A673 (cell line): ENCODE results near the gene PCED1B. TPM values are rescaled to one million over a fixed set of nuclear protein-coding genes. Genes with fewer than 3 reads are reported as not detected.

Experiments used
- BruUV-seq: library from RNA; stranded (reverse); fragments of 400-500 nt; replicated peaks from 2 replicates; lab custom pipeline; 2021; lab: Mats Ljungman, UMichigan
- CTCF ChIA-PET: fragments of 300-600 bp; sonication (Branson Sonifier 250); formaldehyde crosslinking; loops from one replicate; lab custom pipeline; 2022; ENCODE audit warnings: antibody characterized with exemption; lab: Charles Lee
- POLR2A ChIA-PET: fragments of 300-600 bp; sonication (Branson Sonifier 250); formaldehyde crosslinking; loops from one replicate; lab custom pipeline; 2022; ENCODE audit warnings: antibody characterized with exemption; ENCODE audit not compliant: low non-redundant PET; lab: Charles Lee
- DNase-seq: peaks from one replicate; pipeline ENCODE4 v3.0.0-alpha.2; 2015; ENCODE audit warnings: low spot score
- H3K27ac ChIP-seq: fragments of 200-600 bp; sonication (generic); 2 replicates; pipeline ENCODE4 v1.5.1; 2016; ENCODE audit warnings: mixed run types, low read depth, mild to moderate bottlenecking, mixed read lengths, antibody characterized with exemption, low read length; ENCODE audit not compliant: poor library complexity, severe bottlenecking
- H3K27me3 ChIP-seq: fragments of 200-600 bp; sonication (generic); replicated peaks from 2 replicates; pipeline ENCODE4 v1.6.1; 2017; ENCODE audit warnings: mixed run types, low read depth, mild to moderate bottlenecking, mixed read lengths, antibody characterized with exemption, low read length; ENCODE audit not compliant: insufficient read depth, poor library complexity
- H3K36me3 ChIP-seq: fragments of 200-600 bp; sonication (generic); 2 replicates; pipeline ENCODE4 v1.6.1; 2016; ENCODE audit warnings: mixed run types, mild to moderate bottlenecking, mixed read lengths, antibody characterized with exemption, low read length; ENCODE audit not compliant: insufficient read depth, poor library complexity, severe bottlenecking
- H3K4me1 ChIP-seq: fragments of 200-600 bp; sonication (generic); 2 replicates; pipeline ENCODE4 v1.6.1; 2017; ENCODE audit warnings: mixed run types, mild to moderate bottlenecking, mixed read lengths, antibody characterized with exemption, low read length; ENCODE audit not compliant: insufficient read depth, poor library complexity, severe bottlenecking
- H3K4me3 ChIP-seq: fragments of 200-600 bp; sonication (generic); 2 replicates; pipeline ENCODE4 v1.5.1; 2016; ENCODE audit warnings: low read depth, mixed run types, mild to moderate bottlenecking, mixed read lengths, low read length; ENCODE audit not compliant: poor library complexity, severe bottlenecking
- H3K9me3 ChIP-seq: fragments of 200-600 bp; sonication (generic); 2 replicates; pipeline ENCODE4 v1.6.1; 2016; ENCODE audit warnings: mixed run types, low read depth, mild to moderate bottlenecking, mixed read lengths, antibody characterized with exemption, low read length; ENCODE audit not compliant: poor library complexity, severe bottlenecking
- EZH2 ChIP-seq: fragments of 200-600 bp; sonication (generic); IDR thresholded peaks from 2 replicates; pipeline ENCODE4 v1.6.1; 2017; ENCODE audit warnings: borderline replicate concordance, low read depth, mild to moderate bottlenecking, mixed read lengths, antibody characterized with exemption, low read length; ENCODE audit not compliant: poor library complexity, severe bottlenecking
- intact Hi-C: fragments of 100-400 bp; cut with micrococcal nuclease; formaldehyde crosslinking; loops from one replicate; pipeline ENCODE4 v1.10.0; 2022; ENCODE audit not compliant: unreplicated experiment
- total RNA-seq: library from RNA; stranded (reverse); gene quantifications from 2 replicates; pipeline ENCODE4 v1.2.3, GENCODE V29; 2021
- TF ChIP-seq, protein P1 (sequence below): fragments of 300-800, 200-600 bp; sonication (generic); conservative IDR thresholded peaks from 2 replicates; pipeline ENCODE4 v1.5.1; 2017; ENCODE audit warnings: low read depth, mild to moderate bottlenecking, antibody characterized with exemption, low read length, moderate library complexity, mixed read lengths

PCED1B gene
- total RNA-seq, 1 experiment from 2014 or later: 3.1 TPM

DNA sequence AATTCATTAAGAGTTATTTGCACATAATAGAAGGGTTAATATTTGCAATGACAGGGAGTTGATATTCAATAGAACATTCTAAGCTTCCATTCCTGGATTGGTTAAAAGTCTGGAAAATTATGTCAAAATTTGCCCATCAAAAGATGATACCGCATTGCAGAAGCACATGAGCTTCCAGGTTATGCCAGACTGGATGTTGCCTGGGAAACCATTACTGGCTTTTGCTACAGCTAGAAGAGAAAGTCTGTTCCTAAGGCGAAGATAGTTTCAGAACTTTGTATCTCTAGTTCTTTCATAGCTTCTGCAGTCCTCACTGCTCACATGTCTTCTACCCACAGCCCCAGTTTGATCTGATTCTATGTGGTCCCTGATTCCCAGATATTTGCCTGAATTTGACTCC lies 122.8 kb downstream of the PCED1B start:
- POLR2A ChIA-PET: no interaction called here
- Histone ChIP-seq H3K36me3 (no peaks in the 10 kb centered on the region), H3K4me3 (no peak overlapping the region), H3K27ac (no peak overlapping the region), H3K4me1 (no peaks in the 10 kb centered on the region), H3K27me3 (no peaks in the 10 kb centered on the region), H3K9me3 (no peaks in the 10 kb centered on the region)
- no peak for DNase-seq
- intact Hi-C loops: no loop called here
- CTCF ChIA-PET: no interaction called here
- TF ChIP-seq EZH2: no peak
- TF ChIP-seq, protein P1, sequence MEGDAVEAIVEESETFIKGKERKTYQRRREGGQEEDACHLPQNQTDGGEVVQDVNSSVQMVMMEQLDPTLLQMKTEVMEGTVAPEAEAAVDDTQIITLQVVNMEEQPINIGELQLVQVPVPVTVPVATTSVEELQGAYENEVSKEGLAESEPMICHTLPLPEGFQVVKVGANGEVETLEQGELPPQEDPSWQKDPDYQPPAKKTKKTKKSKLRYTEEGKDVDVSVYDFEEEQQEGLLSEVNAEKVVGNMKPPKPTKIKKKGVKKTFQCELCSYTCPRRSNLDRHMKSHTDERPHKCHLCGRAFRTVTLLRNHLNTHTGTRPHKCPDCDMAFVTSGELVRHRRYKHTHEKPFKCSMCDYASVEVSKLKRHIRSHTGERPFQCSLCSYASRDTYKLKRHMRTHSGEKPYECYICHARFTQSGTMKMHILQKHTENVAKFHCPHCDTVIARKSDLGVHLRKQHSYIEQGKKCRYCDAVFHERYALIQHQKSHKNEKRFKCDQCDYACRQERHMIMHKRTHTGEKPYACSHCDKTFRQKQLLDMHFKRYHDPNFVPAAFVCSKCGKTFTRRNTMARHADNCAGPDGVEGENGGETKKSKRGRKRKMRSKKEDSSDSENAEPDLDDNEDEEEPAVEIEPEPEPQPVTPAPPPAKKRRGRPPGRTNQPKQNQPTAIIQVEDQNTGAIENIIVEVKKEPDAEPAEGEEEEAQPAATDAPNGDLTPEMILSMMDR: no peak
- BruUV-seq: no TSS peak

DNA sequence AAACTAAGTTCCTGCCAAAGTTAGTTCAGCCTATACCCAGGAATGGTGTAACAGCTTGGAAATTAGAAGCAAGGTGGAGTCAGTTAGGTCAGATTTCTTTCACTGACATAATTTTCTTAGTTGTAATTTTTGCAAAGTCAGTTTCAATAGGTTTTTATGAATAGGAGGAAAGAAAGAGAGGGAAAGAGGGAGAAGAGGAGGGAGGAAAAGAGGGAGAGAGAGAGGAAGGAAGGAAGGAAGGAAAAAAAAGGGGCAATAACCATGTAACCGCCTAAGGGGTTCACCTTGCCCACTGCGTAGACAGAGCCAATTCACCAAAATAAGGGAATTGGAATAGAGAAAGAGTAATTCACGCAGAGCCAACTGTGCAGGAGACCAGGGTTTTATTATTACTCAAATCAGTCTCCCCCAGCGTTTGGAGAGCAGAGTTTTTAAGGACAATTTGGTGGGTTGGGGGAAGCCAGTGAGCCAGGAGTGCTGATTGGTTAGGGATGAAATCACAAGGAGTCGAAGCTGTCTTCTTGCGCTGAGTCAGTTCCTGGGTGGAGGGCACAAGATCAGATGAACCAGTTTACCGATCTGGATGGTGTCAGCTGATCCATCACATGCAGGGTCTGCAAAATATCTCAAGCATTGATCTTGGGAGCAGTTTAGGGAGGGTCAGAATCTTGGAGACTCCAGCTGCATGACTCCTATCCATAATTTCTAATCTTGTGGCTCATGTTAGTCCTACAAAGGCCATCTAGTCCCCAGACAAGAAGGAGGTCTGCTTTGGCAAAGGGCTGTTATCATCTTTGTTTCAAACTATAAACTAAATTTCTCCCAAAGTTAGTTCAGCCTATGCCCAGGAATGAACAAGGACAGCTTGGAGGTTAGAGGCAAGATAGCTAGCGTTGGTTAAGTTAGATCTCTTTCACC lies 126.4 kb downstream of the PCED1B start:
- no peaks in the 10 kb centered on the region for H3K4me1 ChIP-seq
- no peaks in the 10 kb centered on the region for H3K9me3 ChIP-seq
- H3K4me3 ChIP-seq: no peak overlapping the region
- CTCF ChIA-PET: no interaction called here
- H3K36me3 ChIP-seq: no peaks in the 10 kb centered on the region
- no peaks in the 10 kb centered on the region for H3K27me3 ChIP-seq
- intact Hi-C loops: no loop called here
- POLR2A ChIA-PET: no interaction called here
- no peak overlapping the region for H3K27ac ChIP-seq
- TF ChIP-seq, protein P1: no peak
- no peak for TF ChIP-seq EZH2
- no peak for DNase-seq
- no TSS peak for BruUV-seq

GRCh38 chr12:47206450-47207339 lies 127.3 kb downstream of the PCED1B start:
- H3K4me3 ChIP-seq: no peak overlapping the region
- H3K36me3 ChIP-seq: no peaks in the 10 kb centered on the region
- ChIA-PET CTCF (no interaction called here), POLR2A (no interaction called here)
- DNase-seq: no peak
- intact Hi-C loops: no loop called here
- H3K27me3 ChIP-seq: no peaks in the 10 kb centered on the region
- no peaks in the 10 kb centered on the region for H3K9me3 ChIP-seq
- no TSS peak for BruUV-seq
- no peaks in the 10 kb centered on the region for H3K4me1 ChIP-seq
- no peak overlapping the region for H3K27ac ChIP-seq
- TF ChIP-seq, protein P1: no peak
- no peak for TF ChIP-seq EZH2
